OCI-LY7 (cell line): ENCODE measurements around the gene SPSB2. TPM values are rescaled to one million over a fixed set of nuclear protein-coding genes. Genes with fewer than 3 reads are reported as not detected.

Experiments used
- BruUV-seq: library from RNA; stranded (reverse); fragments of 400-500 nt; replicated peaks from 2 replicates; lab custom pipeline; 2021; lab: Mats Ljungman, UMichigan
- CTCF ChIA-PET: fragments of 300-600 bp; sonication (Branson Sonifier 250); formaldehyde crosslinking; loops from one replicate; lab custom pipeline; 2022; ENCODE audit warnings: antibody characterized with exemption; ENCODE audit not compliant: unreplicated experiment; lab: Charles Lee
- POLR2A ChIA-PET: fragments of 300-600 bp; sonication (Branson Sonifier 250); formaldehyde crosslinking; loops from one replicate; lab custom pipeline; 2022; ENCODE audit warnings: antibody characterized with exemption; lab: Charles Lee
- DNase-seq: peaks from one replicate; pipeline ENCODE4 v3.0.0-alpha.2; 2015; ENCODE audit warnings: low spot score
- H2AFZ ChIP-seq: fragments of 200-600 bp; sonication (generic), shearing (Covaris generic); 2 replicates; pipeline ENCODE4 v1.6.1; 2014; ENCODE audit warnings: mild to moderate bottlenecking, antibody characterized with exemption, low read length, moderate library complexity
- H3K27ac ChIP-seq: fragments of 200-600 bp; sonication (generic); 2 replicates; pipeline ENCODE4 v1.5.1; 2014; ENCODE audit warnings: mixed run types, low read depth, mild to moderate bottlenecking, moderate library complexity, low read length, inconsistent platforms; ENCODE audit not compliant: poor library complexity, severe bottlenecking
- H3K36me3 ChIP-seq: fragments of 200-600 bp; sonication (generic); 2 replicates; pipeline ENCODE4 v1.6.1; 2014; ENCODE audit warnings: mild to moderate bottlenecking, antibody characterized with exemption, low read length, moderate library complexity, mixed read lengths; ENCODE audit not compliant: insufficient read depth
- H3K4me1 ChIP-seq: fragments of 200-600 bp; sonication (generic); 2 replicates; pipeline ENCODE4 v1.5.1; 2014; ENCODE audit warnings: mild to moderate bottlenecking, low read length; ENCODE audit not compliant: insufficient read depth, poor library complexity, severe bottlenecking
- H3K4me2 ChIP-seq: fragments of 200-600 bp; sonication (generic); 2 replicates; pipeline ENCODE4 v1.6.1; 2014; ENCODE audit warnings: mild to moderate bottlenecking, low read length
- H3K4me3 ChIP-seq: fragments of 200-600 bp; sonication (generic); 2 replicates; pipeline ENCODE4 v1.5.1; 2014; ENCODE audit warnings: mild to moderate bottlenecking, low read depth, low read length; ENCODE audit not compliant: poor library complexity, severe bottlenecking
- H3K79me2 ChIP-seq: fragments of 200-600 bp; sonication (generic); 2 replicates; pipeline ENCODE4 v1.6.1; 2016; ENCODE audit warnings: low read depth, mild to moderate bottlenecking, low read length, moderate library complexity, mixed read lengths; ENCODE audit not compliant: insufficient read depth
- H3K9me2 ChIP-seq: fragments of 200-600 bp; sonication (generic); 2 replicates; pipeline ENCODE4 v1.6.1; 2016; ENCODE audit warnings: mild to moderate bottlenecking, low read length, mixed read lengths; ENCODE audit not compliant: insufficient read depth
- H3K9me3 ChIP-seq: fragments of 200-600 bp; sonication (generic); 2 replicates; pipeline ENCODE4 v1.6.1; 2014; ENCODE audit warnings: mild to moderate bottlenecking, mixed run types, low read length, mixed read lengths
- H4K20me1 ChIP-seq: fragments of 200-600 bp; sonication (generic); 2 replicates; pipeline ENCODE4 v1.6.1; 2014; ENCODE audit warnings: mild to moderate bottlenecking, antibody characterized with exemption, low read length, moderate library complexity, mixed read lengths; ENCODE audit not compliant: insufficient read depth
- EZH2phosphoT487 ChIP-seq: fragments of 200-600 bp; sonication (generic); IDR thresholded peaks from 2 replicates; pipeline ENCODE4 v1.6.1; 2018; ENCODE audit warnings: low read depth, borderline replicate concordance, mild to moderate bottlenecking, mixed run types, antibody characterized with exemption, low read length, moderate library complexity, mixed read lengths
- intact Hi-C: fragments of 100-400 bp; cut with micrococcal nuclease; formaldehyde crosslinking; loops from one replicate; pipeline ENCODE4 v1.10.0; 2022; ENCODE audit not compliant: unreplicated experiment
- total RNA-seq, 2 experiments: library from RNA; depleted of rRNA in 1 of 2; stranded (reverse); fragments of >200 nt in 1 of 2; shearing (Covaris generic) in 1 of 2; gene quantifications; 2 replicates each; pipeline ENCODE4 v1.2.3, GENCODE V29; 2014 to 2022
- TF ChIP-seq, protein P1 (sequence below): fragments of 200-600 bp; sonication (generic); conservative IDR thresholded peaks from 2 replicates; pipeline ENCODE4 v1.5.1; 2014; ENCODE audit warnings: mild to moderate bottlenecking, antibody characterized with exemption, low read length, moderate library complexity, mixed read lengths

SPSB2 gene
- total RNA-seq, 2 experiments from 2014 or later, result 8.3 to 8.5 TPM

DNA sequence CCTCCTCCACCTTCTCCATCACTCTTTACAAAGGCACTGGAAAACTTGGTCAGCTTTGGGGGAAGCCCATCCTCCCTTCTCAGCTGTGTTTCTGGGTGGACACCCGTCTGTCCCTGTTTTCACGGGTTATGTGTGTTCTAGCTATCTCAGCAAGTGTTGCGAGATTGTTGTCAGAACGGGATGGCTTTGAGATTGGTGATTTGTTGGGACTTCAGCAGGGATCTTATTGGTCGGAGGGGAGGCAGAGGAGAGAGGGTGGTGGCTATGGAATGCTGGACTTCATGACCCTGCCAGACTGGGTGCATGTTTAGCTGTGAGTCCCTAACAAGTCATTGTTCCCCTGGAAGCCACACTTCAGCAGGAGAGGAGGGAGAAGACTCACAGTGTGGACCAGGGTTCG is 19.1 kb downstream of the SPSB2 start:
- BruUV-seq, result no TSS peak
- Histone ChIP-seq H3K4me3 (no peak overlapping the region), H3K4me2 (peak overlapping the region; percentile 99)

DNA sequence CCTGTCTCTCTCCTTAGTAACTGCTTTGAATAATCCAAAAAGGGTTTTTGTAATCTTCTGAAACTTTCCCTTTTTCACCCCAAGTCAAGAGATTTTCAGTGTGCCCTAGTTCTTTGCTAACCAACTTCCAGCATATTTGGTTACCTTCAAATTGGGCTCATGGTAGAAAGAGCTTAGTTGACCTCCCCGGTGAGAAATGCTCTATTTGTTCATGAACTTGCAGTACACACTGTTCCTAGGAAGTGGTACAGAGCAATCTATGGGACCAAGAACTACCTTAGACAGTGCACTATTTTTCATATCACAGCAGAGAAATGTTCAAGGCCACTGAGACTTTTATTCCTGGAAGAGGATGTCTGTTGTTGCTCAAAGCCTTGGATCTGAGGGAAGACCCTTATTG is 19.5 kb downstream of the SPSB2 start:
- Histone ChIP-seq H3K4me2 (peak overlapping the region; percentile 99), H2AFZ (no peak overlapping the region), H3K4me1 (peaks cover 31% of the 10 kb centered on the region), H3K4me3 (peak overlapping the region; percentile 93), H3K9me3 (no peaks in the 10 kb centered on the region), H3K79me2 (peaks cover 47% of the 10 kb centered on the region), H3K9me2 (no peaks in the 10 kb centered on the region), H4K20me1 (peaks cover 6% of the 10 kb centered on the region), H3K36me3 (peaks cover 67% of the 10 kb centered on the region), H3K27ac (no peak overlapping the region)
- DNase-seq, result no peak
- no peak for TF ChIP-seq EZH2phosphoT487
- TF ChIP-seq, protein P1, sequence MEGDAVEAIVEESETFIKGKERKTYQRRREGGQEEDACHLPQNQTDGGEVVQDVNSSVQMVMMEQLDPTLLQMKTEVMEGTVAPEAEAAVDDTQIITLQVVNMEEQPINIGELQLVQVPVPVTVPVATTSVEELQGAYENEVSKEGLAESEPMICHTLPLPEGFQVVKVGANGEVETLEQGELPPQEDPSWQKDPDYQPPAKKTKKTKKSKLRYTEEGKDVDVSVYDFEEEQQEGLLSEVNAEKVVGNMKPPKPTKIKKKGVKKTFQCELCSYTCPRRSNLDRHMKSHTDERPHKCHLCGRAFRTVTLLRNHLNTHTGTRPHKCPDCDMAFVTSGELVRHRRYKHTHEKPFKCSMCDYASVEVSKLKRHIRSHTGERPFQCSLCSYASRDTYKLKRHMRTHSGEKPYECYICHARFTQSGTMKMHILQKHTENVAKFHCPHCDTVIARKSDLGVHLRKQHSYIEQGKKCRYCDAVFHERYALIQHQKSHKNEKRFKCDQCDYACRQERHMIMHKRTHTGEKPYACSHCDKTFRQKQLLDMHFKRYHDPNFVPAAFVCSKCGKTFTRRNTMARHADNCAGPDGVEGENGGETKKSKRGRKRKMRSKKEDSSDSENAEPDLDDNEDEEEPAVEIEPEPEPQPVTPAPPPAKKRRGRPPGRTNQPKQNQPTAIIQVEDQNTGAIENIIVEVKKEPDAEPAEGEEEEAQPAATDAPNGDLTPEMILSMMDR, result no peak
- CTCF ChIA-PET, result interaction anchor here (1.6 kb wide), 1 partner anchor 14 kb away, joined by 6 read pairs; the partner anchor contains the start of gene TPI1
- POLR2A ChIA-PET, result interaction anchor here (0.6 to 6.0 kb wide), 8 partner anchors 13 to 307 kb away, joined by 3 to 101 read pairs (median 4); partner anchors contain the start of genes COPS7A, GNB3, MLF2 and TPI1
- intact Hi-C loops, result loop anchor here (5.0 kb wide), 1 partner anchor 119 kb away; the partner anchor contains the start of genes EMG1 and PHB2
- no TSS peak for BruUV-seq

More for the DNA sequence above, 19.1 kb downstream of the SPSB2 start:
- no peaks in the 10 kb centered on the region for H3K9me2 ChIP-seq
- ChIA-PET CTCF (no interaction called here), POLR2A (interaction anchor here (0.6 to 6.0 kb wide), 3 partner anchors 13 to 130 kb away, joined by 4 to 101 read pairs (median 60); partner anchors contain the start of genes COPS7A, GNB3 and TPI1)
- peaks cover 26% of the 10 kb centered on the region for H3K4me1 ChIP-seq
- H3K9me3 ChIP-seq, result no peaks in the 10 kb centered on the region
- intact Hi-C loops, result loop anchor here (5.0 kb wide), 1 partner anchor 118 kb away; the partner anchor contains the start of genes EMG1 and PHB2
- H2AFZ ChIP-seq, result no peak overlapping the region
- H3K36me3 ChIP-seq, result peaks cover 67% of the 10 kb centered on the region
- peaks cover 6% of the 10 kb centered on the region for H4K20me1 ChIP-seq
- no peak for TF ChIP-seq EZH2phosphoT487
- TF ChIP-seq, protein P1, result no peak
- DNase-seq, result no peak
- H3K79me2 ChIP-seq, result peaks cover 45% of the 10 kb centered on the region
- no peak overlapping the region for H3K27ac ChIP-seq
